SHP77 (cell line): Measurements from ENCODE around the gene PLCB4.
"Not testable (repeated sequence)": the region's sequence is repeated elsewhere in the genome, so short reads cannot be mapped to it uniquely, and the experiment has no call there.

Source experiments
- DNase-seq, 2 experiments: peaks; one replicate each; lab custom pipeline; 2025; lab: John Stamatoyannopoulos, UW

PLCB4 gene

GRCh38 chr20:9068841-9069663, at the start of gene PLCB4:
TSS of gene PLCB4 (plus strand) at chr20:9069087. CDS start at chr20:9307815, 238,728 bp downstream.
- DNase-seq = peak; percentile 31 to 58

- no peak for DNase-seq
These were observed 49.1 kb upstream of the PLCB4 start for GRCh38 chr20:9019833-9020232.

GRCh38 chr20:9021216-9021615, 47.7 kb upstream of the PLCB4 start:
- no peak for DNase-seq

GRCh38 chr20:9021699-9022098, 47.2 kb upstream of the PLCB4 start:
- DNase-seq = no peak

GRCh38 chr20:9022376-9022775, 46.5 kb upstream of the PLCB4 start:
- no peak for DNase-seq

- DNase-seq = no peak
These were observed 44.3 kb upstream of the PLCB4 start for GRCh38 chr20:9024606-9025005.

GRCh38 chr20:9025011-9025410, 43.9 kb upstream of the PLCB4 start:
- no peak for DNase-seq

GRCh38 chr20:9025643-9026042, 43.2 kb upstream of the PLCB4 start:
- no peak for DNase-seq

- no peak for DNase-seq
These were observed 41.3 kb upstream of the PLCB4 start for GRCh38 chr20:9027626-9028025.

- no peak for DNase-seq
These were observed 40.5 kb upstream of the PLCB4 start for GRCh38 chr20:9028419-9028818.

GRCh38 chr20:9031991-9032390, 36.9 kb upstream of the PLCB4 start:
- DNase-seq = no peak

- DNase-seq = no peak
These were observed 36.1 kb upstream of the PLCB4 start for GRCh38 chr20:9032758-9033157.

- no peak for DNase-seq
These were observed 33.8 kb upstream of the PLCB4 start for GRCh38 chr20:9035126-9035525.

- no peak for DNase-seq
These were observed 32.3 kb upstream of the PLCB4 start for GRCh38 chr20:9036593-9036992.

GRCh38 chr20:9038791-9039535, 29.9 kb upstream of the PLCB4 start:
- DNase-seq = no peak

GRCh38 chr20:9040863-9041524, 27.9 kb upstream of the PLCB4 start:
- DNase-seq = no peak

- no peak for DNase-seq
These were observed 25.5 kb upstream of the PLCB4 start for GRCh38 chr20:9043364-9043763.

GRCh38 chr20:9047928-9048327, 21.0 kb upstream of the PLCB4 start:
- not testable (repeated sequence) for DNase-seq

- DNase-seq = no peak
These were observed 17.4 kb upstream of the PLCB4 start for GRCh38 chr20:9051508-9051907.

GRCh38 chr20:9052136-9052535, 16.8 kb upstream of the PLCB4 start:
- DNase-seq = no peak

- DNase-seq = no peak
These were observed 15.8 kb upstream of the PLCB4 start for GRCh38 chr20:9053108-9053507.

GRCh38 chr20:9054176-9054575, 14.7 kb upstream of the PLCB4 start:
- no peak for DNase-seq

GRCh38 chr20:9059931-9060330, 9.0 kb upstream of the PLCB4 start:
- no peak for DNase-seq
